Suppressor macrophage (primary cell): ENCODE results near the gene IZUMO1.
"Not testable (repeated sequence)": the region's sequence is repeated elsewhere in the genome, so short reads cannot be mapped to it uniquely, and the experiment has no call there.

ENCODE experiments used
- DNase-seq, 4 experiments: peaks; one replicate each; pipeline ENCODE4 v3.0.0-alpha.2; 2020 to 2022

The IZUMO1 gene

GRCh38 chr19:48737360-48737998 lies 9.2 kb downstream of the IZUMO1 start:
- DNase-seq = no peak

- DNase-seq = no peak
These were observed 11.6 kb downstream of the IZUMO1 start for GRCh38 chr19:48735031-48735615.

- DNase-seq = no peak
These were observed 12.1 kb downstream of the IZUMO1 start for GRCh38 chr19:48734625-48735024.

- no peak for DNase-seq
These were observed 15.3 kb downstream of the IZUMO1 start for GRCh38 chr19:48731452-48731851.

GRCh38 chr19:48728911-48729664 lies 17.6 kb downstream of the IZUMO1 start:
- no peak for DNase-seq

- peak; percentile 35 to 80 (median 56) for DNase-seq
These were observed 20.2 kb downstream of the IZUMO1 start for GRCh38 chr19:48726556-48726955.

GRCh38 chr19:48724796-48725753 lies 21.6 kb downstream of the IZUMO1 start:
- DNase-seq = peak; percentile 61 to 81 (median 68)

- no peak for DNase-seq
These were observed 24.5 kb downstream of the IZUMO1 start for GRCh38 chr19:48722196-48722708.

- peak; percentile 96 to 98 (median 97) for DNase-seq
These were observed 26.0 kb downstream of the IZUMO1 start for GRCh38 chr19:48720613-48721296.

GRCh38 chr19:48720251-48720612 lies 26.5 kb downstream of the IZUMO1 start:
- no peak for DNase-seq

GRCh38 chr19:48719263-48720171 lies 27.2 kb downstream of the IZUMO1 start, which contains the start of gene MAMSTR:
TSS of gene MAMSTR (minus strand) at chr19:48719725. CDS start at chr19:48719031, 694 bp downstream.
- no peak for DNase-seq

- no peak for DNase-seq
These were observed 27.9 kb downstream of the IZUMO1 start for GRCh38 chr19:48718711-48719231.

- DNase-seq = not testable (repeated sequence)
These were observed 28.6 kb downstream of the IZUMO1 start for GRCh38 chr19:48718106-48718505.

- DNase-seq = no peak
These were observed 30.0 kb downstream of the IZUMO1 start for GRCh38 chr19:48716562-48717291.

- no peak for DNase-seq
These were observed 31.0 kb downstream of the IZUMO1 start for GRCh38 chr19:48715681-48716171.

- no peak for DNase-seq
These were observed 31.7 kb downstream of the IZUMO1 start for GRCh38 chr19:48714759-48715675.

- DNase-seq = peak; percentile 99 to 100 (median 100)
These were observed 32.6 kb downstream of the IZUMO1 start for GRCh38 chr19:48713864-48714755.
